ENCODE measurements around the gene VAT1.
"Not testable (repeated sequence)": the region's sequence is repeated elsewhere in the genome, so short reads cannot be mapped to it uniquely, and the experiment has no call there.

Gene VAT1

DNA sequence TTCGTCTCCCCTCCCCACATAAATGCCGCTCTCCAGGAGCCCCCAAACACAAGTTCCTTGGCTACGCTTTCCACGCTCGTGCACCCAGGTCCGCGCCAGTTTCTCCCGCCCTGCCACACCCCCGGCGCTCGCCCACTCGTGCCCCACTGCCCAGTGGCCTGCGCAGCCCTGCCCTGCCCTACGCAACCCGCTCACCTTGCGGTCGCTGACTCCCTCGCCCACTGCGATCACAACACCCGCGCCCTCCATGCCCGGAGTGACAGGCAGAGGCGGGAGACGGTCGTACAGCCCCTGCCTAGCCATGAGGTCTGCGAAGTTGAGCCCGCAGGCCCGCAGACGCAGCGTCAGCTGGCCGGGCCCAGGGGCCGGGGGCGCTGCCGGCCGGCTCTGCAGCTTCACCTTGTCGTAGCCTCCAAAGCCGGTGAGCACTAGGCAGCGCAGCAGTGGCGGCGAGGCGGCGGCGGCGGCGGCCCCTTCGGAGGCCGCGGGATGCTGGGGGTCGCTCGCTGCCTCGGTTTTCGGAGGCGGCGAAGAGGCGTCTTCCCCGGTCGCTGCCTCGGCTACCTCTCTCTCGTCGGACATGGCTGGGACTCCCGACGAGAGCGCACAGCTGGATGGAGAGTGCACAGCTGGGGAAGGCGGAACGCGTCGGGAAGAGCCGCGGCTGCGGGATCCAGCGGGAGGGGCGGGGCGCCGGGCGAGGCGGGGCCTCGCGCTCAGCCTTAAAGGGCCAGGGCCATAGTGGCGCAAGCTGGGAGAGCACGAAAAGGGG is at the start of gene VAT1:
TSS of gene VAT1 (minus strand) at position 645 of the 772 bp plus-strand sequence. CDS start at position 582, 63 bp downstream.
- peak; percentile 91 for DNase-seq

DNA sequence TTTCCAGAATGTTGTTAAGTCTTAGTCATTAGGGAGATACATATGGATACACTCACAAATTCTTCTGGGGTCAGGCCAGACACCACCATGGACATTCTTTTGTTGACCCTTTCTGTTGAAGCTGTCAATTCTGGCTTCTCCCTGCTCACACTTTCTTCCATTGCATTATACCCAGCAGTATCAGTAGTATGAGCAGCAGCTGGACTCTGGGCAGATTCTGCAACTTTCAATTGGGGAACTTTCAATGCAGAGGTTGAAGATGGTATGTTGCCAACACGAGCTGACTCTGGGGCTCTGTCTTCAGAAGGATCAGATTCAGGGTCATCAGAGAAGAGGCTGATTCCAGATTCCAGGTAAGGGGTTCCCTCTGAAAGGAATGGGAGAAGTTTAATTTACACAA is 48.7 kb upstream of the VAT1 start:
- DNase-seq: no peak

DNA sequence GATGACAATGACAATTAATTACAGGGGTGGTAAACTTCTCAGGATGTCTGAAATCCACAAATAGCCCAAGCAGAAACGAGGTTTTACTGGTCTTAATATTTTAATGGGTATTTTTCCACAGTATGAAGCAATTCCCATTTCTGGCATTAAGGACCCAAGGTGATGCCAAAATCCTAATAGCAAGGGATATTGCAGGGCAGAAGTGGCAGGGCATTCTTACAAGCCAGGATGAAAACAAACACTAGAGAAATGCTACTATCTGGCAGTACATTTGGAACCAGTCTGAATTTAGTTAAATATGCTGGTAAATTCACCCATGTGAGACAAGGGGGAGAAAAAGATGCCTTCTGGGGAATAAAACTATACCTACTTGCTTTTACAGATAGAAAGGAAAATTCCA is 48.1 kb upstream of the VAT1 start:
- no peak for DNase-seq

DNA sequence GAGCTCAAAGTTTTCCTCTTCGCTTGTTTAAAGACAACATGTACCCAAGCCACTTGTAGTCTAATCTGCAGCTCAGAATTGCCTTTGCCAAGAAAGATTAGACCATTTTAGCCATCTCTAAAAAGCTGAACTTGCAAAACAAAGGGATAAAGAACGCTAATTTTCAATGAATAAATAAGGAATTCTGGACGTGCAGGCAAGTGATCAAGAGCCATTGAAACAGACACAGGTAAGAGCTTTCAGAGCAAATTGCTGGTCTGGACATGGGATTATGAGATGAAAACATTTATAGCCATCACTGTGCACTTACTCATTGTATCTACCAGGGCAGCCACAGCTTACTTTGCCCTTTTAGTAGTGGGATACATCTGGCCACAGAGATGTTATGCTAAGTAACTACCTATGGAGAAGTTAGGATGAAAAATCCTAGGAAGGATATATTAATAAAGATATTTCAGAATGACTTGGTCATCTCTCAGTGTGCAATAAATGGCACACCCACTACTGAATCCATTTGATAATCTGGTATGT is 47.2 kb upstream of the VAT1 start:
- no peak for DNase-seq

DNA sequence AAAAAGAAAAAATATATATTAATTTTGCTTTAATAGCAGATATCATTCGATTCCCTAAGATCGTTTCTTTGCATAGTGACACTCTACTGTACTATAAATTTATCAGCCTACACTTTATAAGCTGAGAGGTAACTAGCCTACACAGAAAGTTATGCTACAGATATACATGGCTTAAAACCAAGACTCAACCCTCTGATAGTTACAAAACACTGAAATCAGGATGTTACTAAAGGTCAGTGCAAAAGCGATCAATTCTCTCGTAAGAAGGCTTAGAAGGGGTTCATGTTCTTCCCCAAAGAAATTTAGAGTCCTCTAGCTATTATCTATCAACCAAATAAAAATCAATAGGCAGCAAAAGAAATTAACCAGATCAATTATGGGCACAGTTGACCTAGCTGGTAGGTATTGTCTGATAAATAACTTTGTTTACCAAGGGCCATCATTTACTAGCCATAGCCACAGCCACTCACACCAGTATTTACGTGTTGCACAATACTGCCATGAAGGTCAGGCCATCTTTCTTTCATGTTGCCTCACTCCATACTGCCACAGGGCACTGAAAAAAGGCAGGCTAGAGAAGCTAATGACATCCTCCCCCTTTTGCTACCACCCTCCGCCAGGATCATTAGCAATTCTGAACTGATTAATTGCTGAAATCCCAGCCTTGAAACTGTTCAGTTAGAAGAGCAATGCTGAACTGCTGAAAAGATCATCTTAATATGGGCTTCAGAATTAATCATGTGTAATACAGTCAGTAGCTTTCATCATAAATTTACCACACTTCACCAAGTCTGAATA is 46.6 kb upstream of the VAT1 start:
- DNase-seq: no peak

DNA sequence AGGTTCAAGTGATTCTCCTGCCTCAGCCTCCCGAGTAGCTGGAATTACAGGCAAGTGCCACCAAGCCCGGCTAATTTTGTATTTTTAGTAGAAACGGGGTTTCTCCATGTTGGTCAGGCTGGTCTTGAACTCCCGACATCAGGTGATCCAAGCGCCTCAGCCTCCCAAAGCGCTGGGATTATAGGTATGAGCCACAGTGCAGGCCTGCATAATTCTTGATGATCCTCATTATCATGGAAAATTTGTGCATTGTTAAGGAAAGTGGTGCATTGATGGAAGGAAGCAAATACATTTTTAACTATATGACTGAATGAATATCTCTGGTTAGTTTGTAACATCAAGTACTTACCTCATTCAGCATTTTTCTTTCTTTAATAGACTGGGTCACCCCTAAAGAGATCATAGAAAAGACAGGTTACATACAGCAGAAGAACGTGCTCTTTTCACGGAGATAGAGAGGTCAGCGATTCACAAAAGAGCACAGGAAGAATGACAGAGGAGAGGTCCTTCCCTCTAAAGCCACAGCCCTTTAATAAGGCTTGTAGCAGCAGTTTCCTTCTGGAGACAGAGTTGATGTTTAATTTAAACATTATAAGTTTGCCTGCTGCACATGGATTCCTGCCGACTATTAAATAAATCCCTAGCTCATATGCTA is 40.9 kb upstream of the VAT1 start:
- no peak for DNase-seq

DNA sequence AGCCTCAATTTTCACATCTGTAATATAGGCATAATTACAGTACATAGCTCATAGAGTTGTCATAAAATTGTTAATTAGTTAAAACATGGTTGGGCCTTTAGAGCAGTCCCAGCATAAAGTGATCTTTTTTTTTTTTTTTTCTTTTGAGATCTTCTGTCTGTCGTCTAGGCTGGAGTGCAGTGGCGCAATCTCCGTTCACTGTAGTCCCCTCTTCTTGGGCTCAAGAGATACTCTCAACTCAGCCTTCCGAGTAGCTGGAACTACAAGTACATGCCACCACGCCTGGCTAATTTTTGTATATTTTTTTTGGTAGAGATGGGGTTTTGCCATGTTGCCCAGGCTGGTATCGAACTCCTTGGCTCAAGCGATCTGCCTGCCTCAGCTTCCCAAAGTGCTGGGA is 33.9 kb upstream of the VAT1 start:
- no peak for DNase-seq

DNA sequence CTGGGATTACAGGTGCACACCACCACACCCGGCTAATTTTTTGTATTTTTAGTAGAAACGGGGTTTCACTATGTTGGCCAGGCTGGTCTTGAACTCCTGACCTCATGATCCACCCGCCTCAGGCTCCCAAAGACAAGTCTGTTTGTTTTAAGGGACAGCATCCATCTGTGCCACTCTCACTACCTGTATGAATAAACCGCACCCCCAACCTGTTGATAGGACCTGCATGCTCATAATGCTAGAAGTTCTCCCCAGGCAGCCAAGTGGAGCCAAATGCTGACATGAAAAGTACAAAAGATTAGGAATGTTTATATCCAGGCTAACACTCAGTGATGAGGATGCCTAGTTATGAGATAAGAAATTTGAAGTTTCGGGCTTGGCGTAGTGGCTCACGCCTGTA is 30.8 kb upstream of the VAT1 start:
- not testable (repeated sequence) for DNase-seq

DNA sequence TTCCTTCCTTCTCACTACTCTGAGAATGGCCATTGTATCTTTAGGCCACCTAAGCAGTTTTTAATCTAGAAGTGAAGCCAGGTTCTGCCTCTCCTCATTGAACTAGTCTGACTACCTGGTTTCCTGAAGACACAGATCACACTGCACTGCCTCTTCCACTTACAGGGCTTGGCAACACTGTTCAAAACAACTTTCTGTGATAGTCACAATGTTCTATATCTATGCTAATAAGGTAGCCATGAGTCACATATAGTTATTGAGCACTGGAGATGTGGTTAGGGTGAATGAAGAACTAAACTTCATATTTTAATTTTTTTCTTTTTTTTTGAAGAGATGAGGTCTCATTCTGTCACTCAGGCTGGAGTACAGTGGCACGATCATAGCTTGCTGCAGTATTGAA is 29.8 kb upstream of the VAT1 start:
- no peak for DNase-seq

DNA sequence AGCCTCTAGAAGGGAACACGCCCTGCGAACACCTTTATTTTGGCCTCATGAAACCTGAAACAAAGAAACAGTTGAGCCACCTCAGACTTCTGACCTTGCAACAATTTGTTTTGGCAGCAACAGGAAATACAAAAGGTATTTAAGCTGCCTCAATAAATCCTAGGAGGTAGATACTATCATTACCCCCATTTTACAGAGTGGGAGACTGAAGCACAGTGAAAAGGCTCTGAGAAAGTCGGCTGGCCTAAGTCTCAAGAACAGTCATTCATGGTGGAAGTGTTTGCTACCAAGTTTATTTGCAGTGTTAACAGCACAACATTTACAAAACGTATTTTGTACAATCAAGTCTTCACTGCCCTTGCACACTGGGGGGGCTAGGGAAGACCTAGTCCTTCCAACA is 21.8 kb upstream of the VAT1 start:
- DNase-seq: no peak

DNA sequence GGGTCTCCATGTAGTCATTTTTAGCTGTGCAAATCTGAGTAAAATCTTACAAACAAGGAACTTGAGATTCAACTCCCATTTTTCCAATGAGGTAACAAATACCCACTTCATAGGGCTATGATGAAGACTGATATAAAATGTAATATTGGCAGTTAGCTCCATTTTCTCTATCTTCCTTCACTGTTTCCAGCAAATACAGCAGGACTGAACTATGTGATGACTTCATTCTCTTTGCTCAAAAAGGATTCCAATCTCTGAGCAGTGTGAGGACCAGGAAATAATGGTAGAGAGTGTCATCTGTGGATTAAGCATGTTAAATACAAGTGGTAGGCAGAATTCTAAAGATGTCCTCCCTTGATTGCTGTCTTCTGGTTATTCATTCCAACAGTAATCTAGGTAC is 21.1 kb upstream of the VAT1 start:
- no peak for DNase-seq

DNA sequence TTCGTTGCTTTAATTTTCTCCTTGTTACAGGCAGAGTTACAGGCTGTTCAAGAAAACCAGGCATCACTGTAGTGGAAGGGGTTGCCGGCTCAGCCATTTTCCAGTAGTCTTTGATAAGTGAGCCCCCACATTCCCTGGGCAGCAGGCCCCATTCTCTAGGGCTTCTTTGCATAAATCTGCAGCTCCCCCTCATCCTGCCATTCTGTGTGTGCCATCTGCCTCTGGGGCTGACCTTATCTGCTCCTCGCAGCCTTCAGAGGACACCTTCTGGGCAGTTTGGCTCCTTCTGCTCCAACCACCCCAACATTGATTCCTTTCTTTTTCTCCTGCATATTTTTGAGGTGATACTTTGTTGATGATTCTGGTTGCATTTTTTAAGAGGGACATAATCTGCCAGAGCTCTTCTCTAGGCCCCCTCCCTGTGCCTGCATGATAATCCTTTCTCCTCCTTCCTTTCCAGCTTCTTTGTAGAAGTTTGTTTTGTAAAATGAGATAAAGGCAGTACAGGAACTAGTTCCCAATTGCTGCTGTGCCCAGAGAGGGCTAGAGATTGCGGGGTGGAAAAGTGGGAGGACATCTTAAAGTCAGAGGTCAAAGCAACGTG is 19.9 kb upstream of the VAT1 start:
- DNase-seq: no peak

DNA sequence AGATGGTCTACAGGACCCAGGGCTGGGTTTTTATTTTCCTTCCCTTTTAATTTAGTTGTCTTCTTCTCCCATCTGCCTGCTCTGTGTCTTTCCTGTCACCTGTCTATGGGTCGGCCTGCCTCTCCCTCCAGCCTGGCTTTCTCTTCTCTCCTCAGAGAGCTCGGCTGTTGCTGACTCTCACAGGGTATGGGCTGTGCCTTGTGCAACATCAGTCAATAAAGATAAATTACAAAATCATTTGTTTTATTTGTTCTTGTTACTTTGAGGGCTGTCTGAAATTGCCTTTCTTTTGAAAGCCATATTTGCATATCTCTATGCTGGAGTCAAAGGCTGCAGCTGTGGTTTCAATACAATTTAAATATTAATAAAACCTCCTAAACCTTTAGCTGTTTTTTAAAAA is 18.5 kb upstream of the VAT1 start:
- DNase-seq: no peak

DNA sequence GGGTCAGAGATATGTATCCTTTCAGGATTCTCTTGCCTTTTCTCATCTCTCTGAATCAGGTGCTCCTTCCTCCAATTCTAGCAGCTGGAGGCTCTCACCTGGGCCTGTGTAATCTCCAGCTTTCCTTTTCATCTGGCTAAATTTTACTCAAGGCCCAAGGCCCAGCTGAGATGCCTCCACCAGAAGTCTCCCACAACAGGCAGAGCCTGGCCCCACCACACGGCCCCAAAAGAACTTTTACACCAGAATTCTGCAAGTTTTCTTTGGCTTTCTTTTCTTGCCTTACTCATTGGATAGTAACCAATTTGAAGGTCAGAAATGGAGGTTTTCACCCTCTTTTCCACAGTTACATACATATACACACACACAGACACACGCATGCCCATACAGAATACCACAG is 17.5 kb upstream of the VAT1 start:
- DNase-seq: no peak

DNA sequence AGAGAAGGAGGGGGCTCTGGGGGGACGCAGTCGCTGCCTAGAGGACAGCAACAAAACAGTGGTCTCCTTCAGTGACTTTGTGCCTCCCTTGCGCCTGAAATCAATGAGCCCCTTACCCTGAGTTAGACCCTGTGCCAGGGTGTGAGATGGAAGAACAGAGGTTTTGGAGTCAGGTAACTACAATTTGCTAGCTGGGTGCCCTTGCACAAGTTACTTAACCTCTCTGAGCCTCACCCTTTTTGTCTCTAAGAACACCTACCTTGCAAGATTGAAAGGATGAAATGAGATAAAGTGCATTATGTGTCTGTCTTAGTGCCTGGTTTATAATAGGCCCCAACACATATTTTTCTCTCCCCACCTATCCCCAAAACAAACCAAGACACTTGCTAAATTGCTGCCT is 12.7 kb upstream of the VAT1 start:
- peak; percentile 75 for DNase-seq

DNA sequence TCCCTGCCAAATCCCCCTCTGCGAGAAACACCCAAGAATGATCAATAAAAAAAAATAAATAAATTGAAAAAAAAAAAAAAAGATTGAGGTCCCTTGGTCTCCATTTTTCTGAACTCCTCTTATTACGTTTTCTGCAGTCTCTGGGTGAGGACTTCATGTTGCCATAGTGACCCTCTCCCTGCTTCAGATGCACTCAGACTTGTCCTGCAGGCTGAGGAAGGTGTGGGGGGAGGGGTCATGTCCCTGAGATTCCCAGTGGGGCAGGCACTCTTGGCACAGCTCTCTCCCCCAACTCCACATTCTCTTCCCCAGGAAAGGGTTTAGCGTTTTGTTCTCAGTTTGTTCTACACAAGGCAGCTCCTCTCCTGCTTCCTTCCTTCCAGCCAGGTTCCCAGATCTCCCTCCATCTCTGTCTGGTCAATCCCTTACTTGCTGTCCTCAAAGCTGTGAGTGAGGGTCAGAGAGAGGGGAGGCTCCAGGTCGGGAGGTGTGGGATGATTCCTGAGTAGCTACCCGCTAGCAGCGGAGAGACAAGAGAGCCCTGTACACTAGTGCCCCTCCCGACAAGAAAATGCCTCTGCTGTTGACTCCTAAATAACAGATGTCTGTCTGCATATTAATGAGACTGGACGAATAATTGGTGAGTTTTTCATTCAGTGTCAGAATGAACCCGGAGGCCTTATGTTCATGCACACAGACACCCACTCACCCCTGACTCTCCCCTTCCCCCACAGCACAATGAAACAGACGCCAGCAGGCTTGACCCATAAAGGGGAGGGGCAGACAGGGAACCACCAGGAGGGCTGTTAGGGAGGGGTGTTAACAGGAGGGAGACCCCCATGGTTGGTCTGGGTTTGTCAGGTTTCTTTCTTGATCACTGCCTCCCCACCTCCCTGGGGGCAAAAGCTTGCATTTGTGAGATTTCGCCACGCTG is 12.0 kb upstream of the VAT1 start:
- peak; percentile 88 for DNase-seq

DNA sequence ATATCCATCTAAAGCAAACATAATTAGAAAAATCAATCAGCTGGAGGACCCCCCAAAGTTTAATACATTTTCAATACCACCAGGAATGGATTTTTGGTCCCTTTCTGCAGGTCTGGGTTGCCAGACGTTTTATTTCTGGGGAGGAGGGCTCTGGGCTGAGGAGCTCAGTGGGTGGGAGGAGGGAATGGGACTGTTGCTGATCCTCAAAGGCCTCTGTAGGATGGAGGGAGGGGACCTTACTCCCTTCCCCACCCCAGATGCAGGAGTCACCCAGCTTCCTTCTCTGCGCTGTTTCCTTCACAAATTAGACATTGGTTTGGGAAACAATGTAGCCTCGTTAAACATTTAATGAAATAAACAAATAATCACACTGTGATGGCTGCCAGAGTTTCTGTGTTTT is 9.5 kb upstream of the VAT1 start:
- DNase-seq: no peak

DNA sequence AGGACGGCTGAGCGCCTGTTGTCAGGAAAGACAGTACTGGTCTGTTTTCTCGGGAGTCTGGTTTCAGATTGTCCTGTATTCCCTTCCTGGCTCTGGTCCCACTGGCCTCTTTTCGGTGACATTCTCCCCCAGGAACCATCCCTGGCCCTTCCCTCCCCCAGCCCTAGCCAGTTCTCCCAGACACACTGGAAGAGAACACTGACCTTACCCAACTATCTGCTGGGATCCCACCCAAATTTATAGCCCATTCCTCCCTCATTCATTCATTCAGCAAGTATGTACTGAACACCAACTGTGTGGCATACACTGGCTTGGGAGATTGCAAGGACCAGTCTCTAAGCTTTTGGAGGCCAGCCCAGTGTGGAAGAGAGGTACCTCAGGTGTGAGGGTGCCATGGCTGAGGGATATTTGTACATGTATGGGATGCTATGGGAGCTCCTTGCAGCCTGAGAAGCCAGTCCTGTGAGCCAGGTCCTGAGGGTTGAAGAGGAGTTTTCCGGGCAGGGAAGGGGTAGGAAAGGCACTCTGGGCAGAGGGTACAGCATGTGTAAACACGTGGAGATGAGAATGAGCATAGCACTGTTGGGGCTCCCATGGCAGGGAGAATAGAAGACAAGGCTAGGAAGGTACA is 8.1 kb upstream of the VAT1 start:
- no peak for DNase-seq

DNA sequence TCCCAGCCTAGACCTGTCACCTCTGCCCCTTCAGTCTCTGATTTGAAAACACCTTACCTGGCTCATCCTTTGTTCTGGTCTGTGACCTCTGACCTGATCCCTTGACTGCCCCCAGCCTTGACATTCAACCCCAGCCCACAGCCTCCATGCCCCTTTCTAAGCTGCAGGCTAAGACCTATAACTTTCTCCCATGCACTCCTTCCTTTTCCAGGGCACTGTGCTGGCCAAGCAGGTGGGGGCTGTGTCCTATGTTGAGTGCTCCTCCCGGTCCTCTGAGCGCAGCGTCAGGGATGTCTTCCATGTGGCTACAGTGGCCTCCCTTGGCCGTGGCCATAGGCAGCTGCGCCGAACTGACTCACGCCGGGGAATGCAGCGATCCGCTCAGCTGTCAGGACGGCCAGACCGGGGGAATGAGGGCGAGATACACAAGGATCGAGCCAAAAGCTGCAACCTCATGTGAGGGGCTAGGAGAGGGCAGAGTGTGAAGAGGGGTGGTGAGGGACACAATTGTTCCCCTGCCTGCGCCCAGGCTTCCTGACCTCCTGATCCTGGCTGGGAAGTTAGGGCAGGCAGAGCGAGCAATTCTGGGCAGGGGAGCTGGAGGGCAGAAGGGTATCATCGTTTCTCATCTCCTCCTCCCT is 6.2 kb upstream of the VAT1 start:
- DNase-seq: no peak

DNA sequence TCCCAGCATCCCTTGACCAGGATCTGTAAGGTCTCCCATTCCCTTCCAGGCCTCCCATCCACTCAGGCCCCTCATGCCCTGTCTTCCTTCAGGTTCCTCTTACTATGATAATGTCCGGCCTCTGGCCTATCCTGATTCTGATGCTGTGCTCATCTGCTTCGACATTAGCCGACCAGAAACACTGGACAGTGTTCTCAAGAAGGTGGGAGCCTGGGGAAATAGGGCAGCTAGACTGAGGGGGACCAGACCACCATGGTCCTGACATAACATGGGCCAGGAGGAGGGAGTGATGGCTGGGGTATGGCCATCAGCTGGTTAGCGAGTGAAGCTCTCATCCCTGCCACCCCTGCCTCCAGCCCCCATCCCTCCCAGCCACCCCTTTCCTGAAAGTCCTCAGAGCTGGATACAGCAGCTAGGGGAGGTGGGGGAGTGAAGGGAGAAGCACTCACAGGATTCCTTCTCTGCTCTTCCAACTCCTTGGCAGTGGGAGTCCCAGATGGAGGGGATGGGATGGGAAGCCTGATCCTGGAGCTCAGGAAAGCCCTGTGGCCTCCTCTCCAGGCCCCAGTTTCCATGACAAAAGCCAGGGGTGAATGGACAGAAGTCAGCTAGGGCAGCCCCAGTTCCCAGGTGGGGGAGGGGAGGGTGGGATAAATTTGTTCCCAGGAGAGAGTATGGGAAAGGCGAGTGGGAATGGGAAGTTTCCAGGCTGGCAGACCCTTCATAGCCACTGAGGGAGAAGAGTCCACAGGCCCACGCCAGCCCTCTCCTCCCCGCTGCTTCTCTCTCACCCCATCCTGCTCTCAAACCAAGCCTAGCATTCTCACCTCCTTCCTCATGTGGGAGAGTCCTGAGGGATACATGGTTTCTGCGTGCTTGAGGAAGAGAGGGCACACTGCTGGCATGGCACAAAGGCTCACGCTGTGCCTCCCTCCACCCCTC is 5.2 kb upstream of the VAT1 start:
- DNase-seq: no peak
